ENCODE results near the gene CD101.

The CD101 gene

GRCh38 chr1:117001254-117001927 lies at the start of gene CD101:
Gene CD101 (plus strand): TSS chr1:117001760. CDS start chr1:117001818, 58 bp downstream.
- no peak for TF ChIP-seq CTCF (IDR thresholded peaks at IDR 0.05; ENCODE audit: low read depth, low read length)
- H3K4me3 ChIP-seq (ENCODE audit: low read depth, low read length): no peak within 1 kb of the TSS

- no peak for TF ChIP-seq CTCF (IDR thresholded peaks at IDR 0.05; ENCODE audit: low read depth, low read length)
- no peak overlapping the region for H3K4me3 ChIP-seq (ENCODE audit: low read depth, low read length)
These were observed 48.8 kb upstream of the CD101 start for GRCh38 chr1:116952738-116953275.

- no peak overlapping the region for H3K4me3 ChIP-seq (ENCODE audit: low read depth, low read length)
- TF ChIP-seq CTCF (IDR thresholded peaks at IDR 0.05; ENCODE audit: low read depth, low read length): no peak
These were observed 47.1 kb upstream of the CD101 start for GRCh38 chr1:116954440-116954839.

- H3K4me3 ChIP-seq (ENCODE audit: low read depth, low read length): no peak overlapping the region
- no peak for TF ChIP-seq CTCF (IDR thresholded peaks at IDR 0.05; ENCODE audit: low read depth, low read length)
These were observed 45.2 kb upstream of the CD101 start for GRCh38 chr1:116956378-116956777.

- no peak overlapping the region for H3K4me3 ChIP-seq (ENCODE audit: low read depth, low read length)
- no peak for TF ChIP-seq CTCF (IDR thresholded peaks at IDR 0.05; ENCODE audit: low read depth, low read length)
These were observed 43.9 kb upstream of the CD101 start for GRCh38 chr1:116957646-116958045.

- TF ChIP-seq CTCF (IDR thresholded peaks at IDR 0.05; ENCODE audit: low read depth, low read length): no peak
- H3K4me3 ChIP-seq (ENCODE audit: low read depth, low read length): no peak overlapping the region
These were observed 43.5 kb upstream of the CD101 start for GRCh38 chr1:116958110-116958509.

- TF ChIP-seq CTCF (IDR thresholded peaks at IDR 0.05; ENCODE audit: low read depth, low read length): no peak
- no peak overlapping the region for H3K4me3 ChIP-seq (ENCODE audit: low read depth, low read length)
These were observed 42.6 kb upstream of the CD101 start for GRCh38 chr1:116958977-116959376.

Data from WI38 (cell line).